HEK293T (cell line): Measurements from ENCODE around the gene LRRTM3.

Experiments
- ARNT ChIP-seq: fragments of 450-650 bp; IDR thresholded peaks from 2 replicates; pipeline ENCODE4 v1.6.1; 2017; ENCODE audit warnings: mild to moderate bottlenecking
- BHLHE40 ChIP-seq: fragments of 450-650 bp; IDR thresholded peaks from 2 replicates; pipeline ENCODE4 v1.6.1; 2016; ENCODE audit warnings: mild to moderate bottlenecking, moderate library complexity, borderline replicate concordance
- ELF4 ChIP-seq: fragments of 450-650 bp; IDR thresholded peaks from 2 replicates; pipeline ENCODE4 v1.6.1; 2017; ENCODE audit warnings: antibody characterized with exemption
- FOXA1 ChIP-seq: fragments of 450-650 bp; IDR thresholded peaks from 2 replicates; pipeline ENCODE4 v1.6.1; 2016; ENCODE audit warnings: mild to moderate bottlenecking
- L3MBTL2 ChIP-seq: fragments of 450-650 bp; conservative IDR thresholded peaks from 2 replicates; pipeline ENCODE4 v1.6.1; 2016; ENCODE audit warnings: mild to moderate bottlenecking
- SP1 ChIP-seq: fragments of 450-650 bp; IDR thresholded peaks from 2 replicates; pipeline ENCODE4 v1.6.1; 2017
- SUZ12 ChIP-seq: fragments of 450-650 bp; IDR thresholded peaks from 2 replicates; pipeline ENCODE4 v1.6.1; 2016; ENCODE audit warnings: mild to moderate bottlenecking

GRCh38 chr10:67017218-67017617, 91.4 kb downstream of the LRRTM3 start:
- no peak for TF ChIP-seq ELF4
- TF ChIP-seq SP1 = no peak
- no peak for TF ChIP-seq ARNT
- no peak for TF ChIP-seq SUZ12
- TF ChIP-seq BHLHE40 = no peak
- no peak for TF ChIP-seq L3MBTL2
- TF ChIP-seq FOXA1 = no peak
